Subcutaneous abdominal adipose tissue (tissue), 5 donors: ENCODE data around the gene PAX5.

ENCODE experiments used
- H3K27ac ChIP-seq: one replicate; pipeline ENCODE4 v1.7.0; 2013; ENCODE audit warnings: low read depth, mild to moderate bottlenecking, inconsistent platforms, low read length, moderate library complexity
- H3K27me3 ChIP-seq, 5 donors: one replicate each; pipeline ENCODE4 v1.7.0; 2013; ENCODE audit warnings: low read length in 5 of 5, inconsistent platforms in 1 of 5; ENCODE audit not compliant: control insufficient read depth in 5 of 5, insufficient read depth in 4 of 5
- H3K36me3 ChIP-seq, 5 donors: one replicate each; pipeline ENCODE4 v1.7.0; 2013; ENCODE audit warnings: low read length in 5 of 5; ENCODE audit not compliant: control insufficient read depth in 5 of 5, insufficient read depth in 5 of 5
- H3K4me1 ChIP-seq, 5 donors: one replicate each; pipeline ENCODE4 v1.7.0; 2013; ENCODE audit warnings: low read length in 5 of 5, mild to moderate bottlenecking in 3 of 5, moderate library complexity in 1 of 5; ENCODE audit not compliant: control insufficient read depth in 5 of 5, insufficient read depth in 5 of 5
- H3K4me3 ChIP-seq, 5 donors: one replicate each; pipeline ENCODE4 v1.7.0; 2013; ENCODE audit warnings: low read length in 5 of 5, low read depth in 1 of 5
- H3K9ac ChIP-seq, 5 donors: one replicate each; pipeline ENCODE4 v1.7.0; 2013; ENCODE audit warnings: low read length in 5 of 5, mild to moderate bottlenecking in 4 of 5, moderate library complexity in 3 of 5
- H3K9me3 ChIP-seq, 5 donors: one replicate each; pipeline ENCODE4 v1.7.0; 2013; ENCODE audit warnings: low read length in 5 of 5; ENCODE audit not compliant: control insufficient read depth in 5 of 5
- donor health status: healthy.
- donor health status: healthy.
- donor health status: healthy.
- donor health status: healthy.
- donor health status: healthy.

The PAX5 gene

DNA sequence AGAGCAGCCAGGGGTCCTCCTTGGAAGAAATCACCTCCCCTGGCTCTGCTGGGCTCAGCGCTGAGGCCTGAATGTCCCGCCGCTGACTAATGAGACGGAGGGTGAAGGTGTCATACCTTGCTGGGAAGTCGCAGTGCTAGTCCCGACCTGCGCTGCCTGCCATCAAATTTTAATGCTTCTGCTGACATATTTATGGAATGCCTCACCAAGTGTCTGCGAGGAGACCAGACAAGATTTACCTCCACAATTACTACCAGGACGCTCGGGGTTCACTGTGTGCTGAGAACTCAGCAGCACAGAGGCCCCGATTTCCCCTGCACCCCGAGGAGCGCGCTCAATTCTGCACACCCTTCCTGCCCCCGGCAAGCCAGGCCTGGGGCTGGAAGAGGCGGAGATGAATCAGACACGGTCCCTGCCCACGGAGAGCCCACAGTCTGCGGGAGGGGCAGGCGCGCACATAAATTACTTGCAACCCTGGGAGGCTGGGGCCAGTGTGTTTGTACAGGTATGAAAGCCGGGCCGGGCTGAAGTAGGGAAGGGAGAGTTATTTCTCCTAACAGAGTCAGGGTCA lies 175.2 kb downstream of the PAX5 start:
- Histone ChIP-seq H3K27me3 (peaks cover 5 to 19% (median 14%) of the 10 kb centered on the region in 5 donors), H3K36me3 (no peaks in the 10 kb centered on the region), H3K4me1 (no peaks in the 10 kb centered on the region), H3K9ac (no peak overlapping the region), H3K9me3 (no peaks in the 10 kb centered on the region), H3K27ac (no peak overlapping the region), H3K4me3 (no peak overlapping the region)

DNA sequence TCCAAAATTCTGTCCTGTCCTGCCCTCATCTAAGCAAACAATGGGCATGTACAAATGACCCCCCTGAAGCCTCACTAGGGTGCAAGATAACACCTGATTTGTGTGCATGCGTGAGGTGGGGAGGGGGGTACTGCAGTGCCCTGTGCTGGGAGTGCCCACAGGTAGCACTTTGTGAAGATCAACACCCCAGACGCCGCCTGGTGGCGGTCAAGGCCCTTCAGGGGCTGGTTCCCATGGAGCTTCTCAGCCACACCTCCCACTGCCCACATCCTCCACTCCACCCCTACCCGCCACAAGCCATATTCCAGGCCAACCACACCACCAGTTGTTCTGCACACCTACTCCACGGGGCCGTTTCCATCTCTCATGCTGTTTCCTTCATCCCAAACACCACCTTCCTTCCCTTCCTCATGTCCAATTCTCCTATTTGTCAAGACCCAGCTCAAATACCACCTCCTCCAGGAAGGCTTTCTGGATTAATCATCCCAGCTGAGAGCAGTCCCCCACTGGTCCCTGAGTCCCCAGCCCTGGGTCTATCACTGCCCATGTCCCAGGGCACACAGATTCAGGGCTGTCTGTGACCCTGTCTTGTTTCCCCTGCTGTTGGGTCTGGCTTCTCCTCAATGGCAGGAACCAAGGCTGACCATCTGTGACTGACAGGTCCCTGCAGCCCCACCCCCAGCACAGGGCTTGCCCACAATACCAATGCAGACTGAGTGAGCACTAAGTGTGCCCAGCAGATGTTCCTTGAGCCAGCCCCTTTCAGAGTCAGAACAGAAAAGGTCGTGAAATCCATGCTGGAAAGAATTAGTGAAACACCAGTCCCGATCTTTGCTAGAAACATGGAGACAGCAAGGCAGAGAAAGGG lies 178.4 kb downstream of the PAX5 start:
- Histone ChIP-seq H3K4me3 (no peak overlapping the region), H3K36me3 (no peaks in the 10 kb centered on the region), H3K27me3 (peaks cover 2 to 19% (median 12%) of the 10 kb centered on the region in 5 donors), H3K4me1 (no peaks in the 10 kb centered on the region), H3K9me3 (no peaks in the 10 kb centered on the region), H3K9ac (no peak overlapping the region), H3K27ac (no peak overlapping the region)

DNA sequence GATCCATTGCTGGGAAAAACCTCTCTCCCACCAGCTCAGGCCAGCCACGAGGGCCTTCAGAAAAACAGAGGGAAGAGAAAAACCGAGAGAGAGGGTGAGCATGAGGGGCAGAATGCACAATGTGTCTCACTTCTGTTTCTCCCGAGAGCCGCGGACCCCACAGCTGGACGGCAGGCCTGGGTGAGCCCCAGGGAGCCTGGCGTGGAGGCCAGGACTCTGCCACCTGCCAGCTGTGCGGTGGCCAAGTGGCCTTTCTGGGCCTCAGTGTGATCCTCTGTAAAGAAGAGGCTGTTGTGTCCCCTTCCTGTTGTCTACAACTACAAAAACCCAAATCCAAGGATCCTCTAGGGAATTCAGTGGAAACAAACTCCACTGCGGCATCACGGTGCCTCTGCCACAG lies 179.3 kb downstream of the PAX5 start:
- Histone ChIP-seq H3K4me1 (no peaks in the 10 kb centered on the region), H3K9me3 (no peaks in the 10 kb centered on the region), H3K27me3 (peaks cover 2 to 16% (median 9%) of the 10 kb centered on the region in 5 donors), H3K36me3 (no peaks in the 10 kb centered on the region), H3K4me3 (no peak overlapping the region), H3K9ac (no peak overlapping the region), H3K27ac (no peak overlapping the region)

DNA sequence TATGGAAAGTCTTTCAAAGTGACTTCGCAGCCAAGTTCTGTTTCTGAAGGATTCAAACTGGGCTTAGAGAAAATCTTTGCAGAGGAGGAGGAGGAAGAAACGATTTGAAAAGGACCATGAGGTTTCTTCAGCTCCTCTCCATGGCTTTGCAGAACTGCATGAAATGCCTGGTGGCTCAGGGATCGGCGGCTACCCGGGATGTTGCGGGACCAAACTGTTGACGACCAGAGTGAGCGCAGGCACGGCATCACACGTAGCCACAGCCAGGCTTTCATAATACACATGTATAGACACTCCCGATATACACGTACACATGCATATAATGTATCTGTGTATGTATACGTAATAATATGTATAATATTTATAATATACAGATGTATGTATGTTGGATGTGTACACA lies 180.0 kb downstream of the PAX5 start:
- no peak overlapping the region for H3K27ac ChIP-seq
- H3K9ac ChIP-seq, result no peak overlapping the region
- peaks cover 0 to 11% (median 5%) of the 10 kb centered on the region in 5 donors for H3K27me3 ChIP-seq
- H3K4me3 ChIP-seq, result no peak overlapping the region
- H3K4me1 ChIP-seq, result no peaks in the 10 kb centered on the region
- no peaks in the 10 kb centered on the region for H3K36me3 ChIP-seq
- H3K9me3 ChIP-seq, result no peaks in the 10 kb centered on the region

DNA sequence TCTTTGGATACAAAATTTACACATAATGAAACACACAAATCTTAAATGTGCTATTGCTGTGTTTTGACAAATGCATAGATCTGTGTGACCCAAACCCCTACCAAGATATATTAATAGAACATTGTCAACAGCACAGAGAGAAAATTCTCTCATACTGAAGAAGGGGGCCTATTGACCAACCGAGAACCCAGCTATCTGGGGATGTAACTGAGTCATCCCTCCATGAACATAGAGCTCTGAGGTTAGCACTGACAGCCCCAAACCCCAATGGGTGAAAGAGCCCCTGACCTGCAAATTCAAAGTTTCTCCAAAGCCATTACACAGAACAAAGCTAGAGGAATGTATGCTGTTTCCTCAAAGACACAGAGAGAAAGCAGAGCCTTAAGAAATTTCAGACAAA lies 180.8 kb downstream of the PAX5 start:
- Histone ChIP-seq H3K36me3 (no peaks in the 10 kb centered on the region), H3K27me3 (peaks cover 0 to 11% (median 3%) of the 10 kb centered on the region in 5 donors), H3K9ac (no peak overlapping the region), H3K27ac (no peak overlapping the region), H3K9me3 (no peaks in the 10 kb centered on the region), H3K4me1 (peaks cover 0 to 5% (median 0%) of the 10 kb centered on the region in 5 donors), H3K4me3 (no peak overlapping the region)

DNA sequence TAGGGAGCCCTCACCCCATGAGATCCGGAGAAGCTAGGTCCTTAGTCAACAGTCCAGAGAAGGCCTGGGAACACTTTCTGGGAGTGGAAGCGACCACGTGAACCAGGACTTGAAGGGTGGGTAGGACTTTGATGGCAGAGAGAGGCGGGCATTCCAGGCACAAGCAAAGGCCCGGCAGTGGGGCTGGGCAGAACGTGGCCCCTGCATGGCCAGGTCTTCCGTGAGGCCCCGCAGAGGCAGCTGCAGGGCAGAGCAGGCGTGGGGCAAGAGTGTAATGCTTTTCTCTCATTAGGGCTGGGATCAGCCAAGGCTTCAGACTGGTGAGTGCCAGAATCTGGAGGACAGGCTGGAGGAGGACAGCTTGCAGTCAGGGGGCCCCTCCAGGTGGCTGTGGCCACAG lies 184.1 kb downstream of the PAX5 start:
- Histone ChIP-seq H3K9me3 (no peaks in the 10 kb centered on the region), H3K4me3 (no peak overlapping the region), H3K27ac (no peak overlapping the region), H3K4me1 (peaks cover 0 to 16% (median 5%) of the 10 kb centered on the region in 5 donors), H3K27me3 (peaks cover 0 to 6% (median 0%) of the 10 kb centered on the region in 5 donors), H3K9ac (no peak overlapping the region), H3K36me3 (no peaks in the 10 kb centered on the region)

DNA sequence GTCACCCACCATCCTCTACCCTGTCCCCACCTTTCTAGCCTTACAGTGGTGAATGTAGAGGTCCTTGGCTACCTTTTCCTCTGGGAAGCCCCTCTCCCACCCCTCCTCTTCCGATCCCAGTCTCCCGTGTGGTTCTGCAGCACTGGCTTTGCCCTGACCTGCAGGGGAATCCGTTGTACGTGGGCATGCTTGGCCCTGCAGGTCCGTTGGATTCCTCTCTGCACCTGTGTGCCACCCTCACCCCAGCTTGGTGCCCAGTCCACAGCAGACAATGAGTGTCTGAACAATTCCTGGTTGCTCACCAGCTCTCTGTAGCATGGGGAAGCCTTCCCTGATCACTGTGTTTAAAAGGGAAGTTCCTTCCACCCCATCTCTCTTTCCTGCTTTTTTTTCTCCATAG lies 185.1 kb downstream of the PAX5 start:
- Histone ChIP-seq H3K4me3 (no peak overlapping the region), H3K36me3 (no peaks in the 10 kb centered on the region), H3K27ac (no peak overlapping the region), H3K27me3 (peaks cover 0 to 6% (median 0%) of the 10 kb centered on the region in 5 donors), H3K4me1 (peaks cover 0 to 16% (median 5%) of the 10 kb centered on the region in 5 donors), H3K9me3 (no peaks in the 10 kb centered on the region), H3K9ac (no peak overlapping the region)

DNA sequence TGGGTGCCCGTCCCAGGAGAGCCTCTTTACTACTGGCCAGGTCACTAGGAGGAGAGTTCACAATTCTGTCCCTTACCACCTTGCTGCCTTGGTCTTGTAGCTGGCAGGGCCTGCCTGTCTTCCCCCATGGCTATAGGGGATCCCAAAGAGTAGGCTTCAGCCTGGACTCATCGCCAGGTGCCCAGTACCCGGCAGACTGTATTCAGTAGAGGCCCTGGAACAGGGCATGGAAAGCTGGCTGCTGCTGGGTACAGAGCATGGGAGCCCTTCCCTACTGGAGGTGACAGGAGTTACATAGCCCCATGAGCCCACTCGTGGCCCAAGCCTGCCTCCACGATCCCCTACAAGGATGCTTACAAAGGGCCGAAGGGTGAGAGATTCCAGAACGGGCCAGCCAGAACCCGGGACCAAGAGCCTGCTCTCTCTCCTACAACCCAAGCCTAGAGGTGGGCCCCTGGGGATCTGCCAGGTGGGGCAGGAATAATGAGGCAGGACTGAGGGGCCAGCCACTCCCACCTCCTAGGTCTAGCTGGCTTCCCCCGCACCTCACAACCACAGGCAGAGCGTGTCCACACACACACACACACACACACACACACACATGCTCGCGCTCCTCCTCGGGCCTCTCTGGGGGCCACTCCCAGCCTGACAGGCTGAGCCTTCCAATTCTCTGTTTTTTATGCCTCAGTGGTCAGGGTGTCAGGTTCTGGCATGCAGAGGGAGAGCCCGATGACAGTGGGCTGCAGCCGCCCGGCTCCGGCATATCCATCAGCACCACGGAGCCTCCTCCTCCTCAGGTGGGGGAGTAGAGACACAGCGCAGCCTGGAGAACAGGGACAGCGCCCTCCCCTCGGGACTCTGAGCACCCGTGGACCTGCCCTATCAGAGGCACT lies 186.0 kb downstream of the PAX5 start:
- Histone ChIP-seq H3K9me3 (no peaks in the 10 kb centered on the region), H3K4me3 (no peak overlapping the region), H3K4me1 (peaks cover 0 to 16% (median 5%) of the 10 kb centered on the region in 5 donors), H3K27me3 (peaks cover 0 to 6% (median 0%) of the 10 kb centered on the region in 5 donors), H3K9ac (no peak overlapping the region), H3K27ac (no peak overlapping the region), H3K36me3 (no peaks in the 10 kb centered on the region)

DNA sequence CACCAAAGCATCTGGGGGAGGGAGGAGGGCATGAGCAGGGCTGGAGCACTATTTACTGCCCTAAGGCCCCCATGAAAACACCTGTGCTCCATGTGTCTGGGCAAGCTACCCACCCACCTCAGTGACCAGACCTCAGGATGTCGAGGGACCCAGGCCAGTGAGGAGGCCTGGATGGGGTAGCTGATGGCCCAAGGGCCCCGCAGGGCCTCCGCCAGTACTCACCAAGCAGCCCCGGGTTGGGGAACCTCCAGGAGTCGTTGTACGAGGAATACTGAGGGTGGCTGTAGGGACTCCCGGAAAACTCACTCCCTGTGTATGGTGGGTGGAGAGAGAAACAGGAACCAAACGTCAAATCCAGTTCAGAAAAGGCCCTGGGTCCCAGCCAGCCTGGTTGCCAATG lies 187.4 kb downstream of the PAX5 start:
- Histone ChIP-seq H3K27me3 (peaks cover 0 to 6% (median 0%) of the 10 kb centered on the region in 5 donors), H3K36me3 (no peaks in the 10 kb centered on the region), H3K4me1 (peaks cover 0 to 20% (median 9%) of the 10 kb centered on the region in 5 donors), H3K4me3 (no peak overlapping the region), H3K27ac (no peak overlapping the region), H3K9me3 (no peaks in the 10 kb centered on the region), H3K9ac (no peak overlapping the region)
